Fibroblast of mammary gland (primary cell): ENCODE measurements around the gene PTPN13.

ENCODE experiments used
- DNase-seq: peaks from one replicate; pipeline ENCODE4 v3.0.0-alpha.2; 2010; ENCODE audit warnings: low read depth
- H3K4me3 ChIP-seq: 2 replicates; pipeline ENCODE4 v1.5.1; 2011; ENCODE audit warnings: low read depth, mild to moderate bottlenecking, low read length, moderate library complexity; ENCODE audit not compliant: control insufficient read depth
- CTCF ChIP-seq: conservative IDR thresholded peaks from 2 replicates; pipeline ENCODE4 v1.5.1; 2011; ENCODE audit warnings: low read depth, low read length, inconsistent platforms; ENCODE audit not compliant: control insufficient read depth, insufficient read depth

The PTPN13 gene

GRCh38 chr4:86600007-86600653 lies 6.0 kb downstream of the PTPN13 start:
- no peak for TF ChIP-seq CTCF
- no peak for DNase-seq
- H3K4me3 ChIP-seq: no peak overlapping the region

GRCh38 chr4:86603311-86603885 lies 9.3 kb downstream of the PTPN13 start:
- no peak for TF ChIP-seq CTCF
- DNase-seq: no peak
- no peak overlapping the region for H3K4me3 ChIP-seq

- TF ChIP-seq CTCF: no peak
- DNase-seq: no peak
- H3K4me3 ChIP-seq: no peak overlapping the region
Measured at GRCh38 chr4:86606809-86607208, 12.7 kb downstream of the PTPN13 start.

GRCh38 chr4:86608757-86609375 lies 14.8 kb downstream of the PTPN13 start:
- peak; percentile 18 for DNase-seq
- no peak for TF ChIP-seq CTCF
- no peak overlapping the region for H3K4me3 ChIP-seq

- DNase-seq: no peak
- H3K4me3 ChIP-seq: no peak overlapping the region
Measured at GRCh38 chr4:86611757-86612156, 17.6 kb downstream of the PTPN13 start.

GRCh38 chr4:86613734-86614133 lies 19.6 kb downstream of the PTPN13 start:
- TF ChIP-seq CTCF: no peak
- no peak for DNase-seq
- no peak overlapping the region for H3K4me3 ChIP-seq

More at GRCh38 chr4:86611757-86612156, 17.6 kb downstream of the PTPN13 start:
- no peak for TF ChIP-seq CTCF
